Central memory CD4-positive, alpha-beta T cell (primary cell): ENCODE measurements around the gene DCDC2.
"Not testable (repeated sequence)": the region's sequence is repeated elsewhere in the genome, so short reads cannot be mapped to it uniquely, and the experiment has no call there.

ENCODE experiments used
- DNase-seq: peaks from one replicate; pipeline ENCODE4 v3.0.0; 2022

The DCDC2 gene

DNA sequence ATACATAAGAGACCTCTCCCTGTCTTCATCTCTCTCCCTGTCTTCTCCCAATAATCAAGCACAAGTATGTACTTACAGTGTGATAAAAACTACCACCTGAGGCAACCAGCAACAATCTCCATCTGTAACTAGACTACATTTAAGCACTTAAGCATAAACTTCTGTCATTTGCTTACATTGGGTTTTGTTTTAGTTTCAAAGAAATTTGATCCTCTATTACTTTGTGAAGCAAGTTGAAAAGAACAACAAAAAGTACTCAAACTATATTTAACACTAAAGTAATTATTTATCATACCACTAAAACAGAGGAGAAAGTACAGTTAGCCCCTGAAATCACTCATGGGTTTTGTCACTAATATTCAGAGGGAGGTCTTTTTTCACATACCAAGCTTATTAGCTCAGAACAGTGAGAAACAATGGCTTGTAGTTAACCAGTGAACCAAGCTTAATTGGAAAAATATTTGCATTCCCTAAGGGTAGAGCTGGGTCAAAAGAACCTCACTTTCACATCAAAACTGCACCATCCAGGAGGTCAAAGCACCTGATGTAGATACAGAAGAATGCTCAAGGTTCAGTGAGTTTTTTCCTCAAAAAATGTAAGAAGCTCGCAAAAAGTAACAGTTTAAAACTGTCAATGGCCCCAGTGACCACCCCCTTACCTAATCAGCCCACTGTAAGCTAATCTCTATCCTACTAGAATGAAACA is 34.1 kb downstream of the DCDC2 start:
- DNase-seq: no peak

- DNase-seq: no peak
Observed at GRCh38 chr6:24322924-24323323, 34.9 kb downstream of the DCDC2 start.

GRCh38 chr6:24322446-24322845 is 35.4 kb downstream of the DCDC2 start:
- not testable (repeated sequence) for DNase-seq

GRCh38 chr6:24321538-24322162 is 36.2 kb downstream of the DCDC2 start:
- no peak for DNase-seq

GRCh38 chr6:24313251-24314141 is 44.4 kb downstream of the DCDC2 start:
- no peak for DNase-seq

- not testable (repeated sequence) for DNase-seq
Observed at GRCh38 chr6:24311775-24312174, 46.1 kb downstream of the DCDC2 start.

DNA sequence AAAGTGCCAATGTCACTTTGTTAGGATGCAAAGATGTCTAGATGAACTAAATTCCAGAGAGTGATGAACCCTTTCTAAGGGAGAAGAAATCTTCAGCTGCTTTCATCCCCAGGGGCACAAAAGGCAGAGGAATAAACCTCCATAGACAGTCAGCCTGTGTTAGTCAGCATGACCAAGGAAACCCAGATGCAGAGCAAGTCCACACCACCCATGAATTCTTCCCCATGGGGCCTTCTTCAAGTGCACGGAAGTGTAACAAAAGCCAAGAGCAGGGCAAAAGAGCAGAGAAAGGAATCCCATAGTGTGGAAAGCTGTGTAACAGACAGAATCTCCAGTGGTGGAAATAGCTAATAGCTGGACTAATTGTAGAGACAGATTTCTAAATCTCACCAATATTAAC is 50.0 kb downstream of the DCDC2 start:
- DNase-seq: no peak

GRCh38 chr6:24306936-24307335 is 50.9 kb downstream of the DCDC2 start:
- DNase-seq: no peak

GRCh38 chr6:24306038-24306437 is 51.8 kb downstream of the DCDC2 start:
- no peak for DNase-seq

GRCh38 chr6:24296944-24297343 is 60.9 kb downstream of the DCDC2 start:
- no peak for DNase-seq

GRCh38 chr6:24293852-24294251 is 64.0 kb downstream of the DCDC2 start:
- DNase-seq: not testable (repeated sequence)

GRCh38 chr6:24287239-24287638 is 70.6 kb downstream of the DCDC2 start:
- DNase-seq: no peak

DNA sequence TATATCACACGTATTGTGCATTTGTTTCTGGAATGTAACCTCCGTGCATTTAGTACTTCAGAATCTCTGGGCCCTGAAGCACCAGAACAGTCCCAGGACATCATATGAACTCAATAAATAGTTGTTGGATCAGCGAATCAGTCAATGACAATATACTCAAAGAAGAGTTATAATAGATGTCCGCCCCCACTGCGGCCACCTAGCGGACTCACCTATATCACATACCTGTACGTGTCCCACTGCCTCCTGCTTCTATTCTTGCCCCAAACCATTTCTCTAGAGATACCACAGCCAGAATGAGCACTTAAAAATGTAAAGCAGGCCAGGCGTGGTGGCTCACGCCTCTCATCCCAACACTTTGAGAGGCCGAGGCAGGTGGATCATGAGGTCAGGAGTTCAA is 73.9 kb downstream of the DCDC2 start:
- DNase-seq: no peak

GRCh38 chr6:24283043-24283985 is 74.5 kb downstream of the DCDC2 start:
- peak; percentile 3 for DNase-seq

DNA sequence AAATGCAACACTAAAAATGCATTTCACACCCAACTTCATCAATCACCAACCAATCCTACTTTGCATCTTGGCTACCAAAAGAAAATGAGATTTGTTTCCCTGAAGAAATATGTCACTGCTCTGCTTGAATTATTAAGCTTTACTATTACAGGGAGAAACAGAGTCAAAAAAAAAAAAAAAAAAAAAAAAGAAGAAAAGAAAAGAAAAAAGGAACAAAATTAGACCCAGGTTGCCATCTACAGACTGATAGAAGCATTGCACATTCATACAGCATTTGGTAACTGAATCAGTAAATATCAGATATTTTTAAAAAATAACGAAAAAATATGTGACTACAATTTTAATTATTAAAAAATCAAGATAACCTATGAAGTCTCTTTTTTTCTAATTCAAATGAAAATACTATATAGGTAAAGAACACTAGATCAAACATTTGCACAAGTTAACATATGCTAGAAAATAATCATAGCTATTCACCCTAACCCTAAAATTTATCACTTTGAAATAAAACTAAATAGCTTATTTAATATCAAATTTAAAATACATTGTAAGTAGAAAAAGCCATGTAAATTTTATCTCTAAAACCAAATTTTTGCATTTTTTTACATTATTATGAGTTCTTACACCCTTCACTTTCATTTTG is 83.3 kb downstream of the DCDC2 start:
- no peak for DNase-seq

DNA sequence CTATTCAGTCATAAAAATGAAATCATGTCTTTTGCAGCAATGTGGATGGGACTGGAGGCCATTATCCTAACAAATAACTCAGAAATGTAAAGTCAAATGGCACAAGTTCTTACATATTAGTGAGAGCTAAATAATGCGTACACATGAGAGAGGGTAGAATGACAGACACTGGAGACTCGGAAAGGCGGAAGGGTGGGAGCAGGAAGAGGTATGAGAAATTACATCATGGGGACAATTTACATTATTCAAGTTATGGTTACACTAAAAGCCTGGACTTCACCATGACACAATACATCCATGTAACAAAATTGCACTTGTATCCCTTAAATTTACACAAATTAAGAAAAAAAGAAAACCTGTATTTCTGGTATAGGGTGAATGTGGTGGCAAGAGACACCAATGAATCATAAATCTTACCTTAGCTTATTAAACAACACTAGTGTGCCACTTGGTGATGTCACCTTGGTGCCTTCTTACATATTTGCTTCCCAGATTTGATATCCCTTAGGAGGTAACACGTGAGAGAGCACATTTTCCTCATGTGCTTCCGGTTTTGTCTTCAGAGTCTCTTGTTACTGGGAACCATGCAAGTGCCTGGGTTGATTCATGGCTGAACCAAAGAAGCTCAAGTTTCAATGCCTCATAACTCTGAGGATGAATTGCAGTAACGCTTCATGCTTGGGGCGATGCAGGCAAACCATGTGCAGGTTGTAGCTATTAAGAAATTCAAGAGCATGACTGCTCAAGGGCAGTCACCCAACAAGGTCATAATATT is 84.6 kb downstream of the DCDC2 start:
- DNase-seq: no peak

DNA sequence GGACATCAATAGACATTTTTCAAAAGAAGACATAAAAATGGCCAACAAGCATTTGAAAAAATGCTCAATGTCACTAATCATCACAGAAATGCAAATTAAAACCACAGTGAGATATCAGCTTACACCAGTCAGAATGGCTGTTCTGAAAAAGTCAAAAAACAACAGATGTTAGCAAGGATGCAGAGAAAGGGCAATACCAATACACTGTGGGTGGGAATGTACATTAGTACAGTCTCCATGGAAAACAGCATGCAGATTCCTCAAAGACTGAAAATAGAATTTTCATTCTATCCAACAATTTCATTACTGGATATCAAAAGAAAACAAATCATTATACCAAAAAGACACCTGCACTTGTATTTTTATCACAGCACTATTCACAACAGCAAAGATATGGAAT is 85.3 kb downstream of the DCDC2 start:
- no peak for DNase-seq

DNA sequence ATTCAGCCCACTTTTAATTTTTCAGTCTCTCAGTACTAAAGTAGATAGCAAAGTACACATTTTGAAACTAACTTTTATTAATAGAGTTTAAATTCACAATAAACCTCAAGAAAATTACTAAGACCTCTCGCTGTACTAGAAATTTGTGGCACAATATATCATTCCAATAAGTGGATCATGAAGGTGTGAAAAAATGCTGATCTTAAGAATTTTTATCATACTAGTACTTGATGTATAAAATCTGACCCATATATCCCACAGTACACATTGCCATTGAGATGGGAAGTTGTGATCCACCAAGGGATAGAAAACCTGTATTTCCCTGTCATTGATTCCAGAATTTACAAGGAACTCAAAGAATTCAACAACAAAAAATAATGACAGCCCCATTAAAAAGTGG is 85.7 kb downstream of the DCDC2 start:
- no peak for DNase-seq

GRCh38 chr6:24270011-24270410 is 87.8 kb downstream of the DCDC2 start:
- DNase-seq: no peak

DNA sequence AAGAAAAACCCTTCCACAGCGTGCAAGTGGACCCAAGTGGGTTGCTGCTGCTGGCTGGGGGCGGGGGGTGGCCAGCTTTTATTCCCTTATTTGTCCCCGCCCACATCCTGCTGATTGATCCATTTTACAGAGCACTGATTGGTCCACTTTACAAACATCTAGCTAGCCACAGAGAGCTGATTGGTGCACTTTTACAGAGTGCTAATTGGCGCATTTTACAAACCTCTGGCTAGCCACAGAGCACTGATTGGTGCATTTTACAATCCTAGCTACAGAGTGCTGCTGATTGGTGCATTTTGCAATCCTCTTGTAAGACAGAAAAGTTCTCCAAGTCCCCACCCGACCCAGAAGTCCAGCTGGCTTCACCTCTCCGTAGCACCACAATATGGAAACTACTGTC is 99.6 kb downstream of the DCDC2 start:
- not testable (repeated sequence) for DNase-seq

GRCh38 chr6:24257282-24257681 is 100.6 kb downstream of the DCDC2 start:
- no peak for DNase-seq
